HEK293 (cell line): Measurements from ENCODE around the gene CDH22.

Experiments used
- CTCF ChIA-PET: fragments of 350-600 bp; formaldehyde crosslinking; extraction: SDS; loops from one replicate; lab custom pipeline; 2021; ENCODE audit warnings: antibody characterized with exemption; lab: Yijun Ruan, JAX
- POLR2A ChIA-PET: fragments of 300-600 bp; formaldehyde crosslinking; extraction: SDS; loops from one replicate; lab custom pipeline; 2020; ENCODE audit warnings: antibody characterized with exemption, inconsistent platforms; lab: Yijun Ruan, JAX
- H3K27ac ChIP-seq: fragments of 200-500 bp; sonication (Bioruptor generic); 2 replicates; pipeline ENCODE4 v1.5.1; 2014; ENCODE audit warnings: low read depth, low read length, control low read depth, inconsistent platforms; ENCODE audit errors: extremely low read depth
- H3K36me3 ChIP-seq, 2 experiments: fragments of 200-500 bp in 1 of 2; sonication (Bioruptor generic) in 1 of 2; 1 replicate in 1 of 2; 2 replicates in 1 of 2; pipeline ENCODE4 v1.5.1; 2014 to 2017; ENCODE audit warnings: inconsistent platforms in 2 of 2, low read length in 2 of 2; ENCODE audit not compliant: control insufficient read depth in 2 of 2, insufficient read depth in 1 of 2
- H3K4me1 ChIP-seq: fragments of 200-500 bp; sonication (Bioruptor generic); 2 replicates; pipeline ENCODE4 v1.5.1; 2014; ENCODE audit warnings: mild to moderate bottlenecking, low read length, inconsistent platforms; ENCODE audit not compliant: control insufficient read depth, insufficient read depth
- H3K4me3 ChIP-seq: 2 replicates; pipeline ENCODE4 v1.5.1; 2011; ENCODE audit warnings: low read depth, mild to moderate bottlenecking, control low read depth, low read length, moderate library complexity
- H3K9me3 ChIP-seq: fragments of 200-500 bp; sonication (Bioruptor generic); 2 replicates; pipeline ENCODE4 v1.5.1; 2014; ENCODE audit warnings: low read depth, low read length, inconsistent platforms; ENCODE audit not compliant: control insufficient read depth, insufficient read depth
- FEZF1 ChIP-seq: fragments of 450-650 bp; formaldehyde crosslinking; IDR thresholded peaks from 2 replicates; pipeline ENCODE4 v1.5.1; 2016; ENCODE audit warnings: missing biosample characterization, missing genetic modification characterization
- KLF10 ChIP-seq: fragments of 450-650 bp; IDR thresholded peaks from 2 replicates; pipeline ENCODE4 v1.5.1; 2018; ENCODE audit warnings: missing biosample characterization, mild to moderate bottlenecking, missing genetic modification characterization
- ZNF138 ChIP-seq: fragments of 450-650 bp; formaldehyde crosslinking; IDR thresholded peaks from 2 replicates; pipeline ENCODE4 v1.5.1; 2016; ENCODE audit warnings: missing biosample characterization, missing genetic modification characterization, borderline replicate concordance
- ZNF239 ChIP-seq: fragments of 450-650 bp; formaldehyde crosslinking; IDR thresholded peaks from 2 replicates; pipeline ENCODE4 v1.5.1; 2016; ENCODE audit warnings: missing biosample characterization, missing genetic modification characterization
- ZNF529 ChIP-seq: fragments of 450-650 bp; formaldehyde crosslinking; IDR thresholded peaks from 2 replicates; pipeline ENCODE4 v1.5.1; 2017; ENCODE audit warnings: missing genetic modification characterization, missing biosample characterization; ENCODE audit not compliant: insufficient replicate concordance
- ZNF561 ChIP-seq: fragments of 450-650 bp; IDR thresholded peaks from 2 replicates; pipeline ENCODE4 v1.5.1; 2018; ENCODE audit warnings: missing biosample characterization, missing genetic modification characterization, borderline replicate concordance
- ZNF658 ChIP-seq: fragments of 450-650 bp; formaldehyde crosslinking; IDR thresholded peaks from 2 replicates; pipeline ENCODE4; 2016; ENCODE audit warnings: missing biosample characterization, missing genetic modification characterization
- ZNF664 ChIP-seq: fragments of 450-650 bp; formaldehyde crosslinking; IDR thresholded peaks from 2 replicates; pipeline ENCODE4 v1.5.1; 2016; ENCODE audit warnings: missing biosample characterization, missing genetic modification characterization
- ZNF777 ChIP-seq: fragments of 450-650 bp; formaldehyde crosslinking; IDR thresholded peaks from 2 replicates; pipeline ENCODE4 v1.5.1; 2017; ENCODE audit warnings: missing biosample characterization, missing genetic modification characterization, borderline replicate concordance
- ZSCAN23 ChIP-seq: fragments of 450-650 bp; formaldehyde crosslinking; IDR thresholded peaks from 2 replicates; pipeline ENCODE4 v1.5.1; 2016; ENCODE audit warnings: missing biosample characterization, missing genetic modification characterization
- TF ChIP-seq, protein P1 (sequence below): fragments of 450-650 bp; formaldehyde crosslinking; IDR thresholded peaks from 2 replicates; pipeline ENCODE4 v1.5.1; 2016; ENCODE audit warnings: missing biosample characterization, missing genetic modification characterization
- TF ChIP-seq, protein P2 (sequence below): fragments of 450-650 bp; formaldehyde crosslinking; IDR thresholded peaks from 2 replicates; pipeline ENCODE4 v1.5.1; 2016; ENCODE audit warnings: missing biosample characterization, missing genetic modification characterization
- TF ChIP-seq, protein P3 (sequence below): fragments of 450-650 bp; formaldehyde crosslinking; conservative IDR thresholded peaks from 2 replicates; pipeline ENCODE4 v1.5.1; 2016; ENCODE audit warnings: low read depth, missing biosample characterization, missing genetic modification characterization
- TF ChIP-seq, protein P4 (sequence below): fragments of 450-650 bp; formaldehyde crosslinking; IDR thresholded peaks from 2 replicates; pipeline ENCODE4 v1.5.1; 2016; ENCODE audit warnings: missing biosample characterization, missing genetic modification characterization
- TF ChIP-seq, protein P5 (sequence below): fragments of 450-650 bp; formaldehyde crosslinking; IDR thresholded peaks from 2 replicates; pipeline ENCODE4 v1.5.1; 2017; ENCODE audit warnings: missing biosample characterization, missing genetic modification characterization
- TF ChIP-seq, protein P6 (sequence below): fragments of 450-650 bp; formaldehyde crosslinking; optimal IDR thresholded peaks from 2 replicates; pipeline ENCODE3; 2016; ENCODE audit warnings: missing biosample characterization, mild to moderate bottlenecking, missing genetic modification characterization
- TF ChIP-seq, protein P7 (sequence below): fragments of 450-650 bp; formaldehyde crosslinking; IDR thresholded peaks from 2 replicates; pipeline ENCODE4 v1.5.1; 2016; ENCODE audit warnings: missing biosample characterization, missing genetic modification characterization

Gene CDH22

DNA sequence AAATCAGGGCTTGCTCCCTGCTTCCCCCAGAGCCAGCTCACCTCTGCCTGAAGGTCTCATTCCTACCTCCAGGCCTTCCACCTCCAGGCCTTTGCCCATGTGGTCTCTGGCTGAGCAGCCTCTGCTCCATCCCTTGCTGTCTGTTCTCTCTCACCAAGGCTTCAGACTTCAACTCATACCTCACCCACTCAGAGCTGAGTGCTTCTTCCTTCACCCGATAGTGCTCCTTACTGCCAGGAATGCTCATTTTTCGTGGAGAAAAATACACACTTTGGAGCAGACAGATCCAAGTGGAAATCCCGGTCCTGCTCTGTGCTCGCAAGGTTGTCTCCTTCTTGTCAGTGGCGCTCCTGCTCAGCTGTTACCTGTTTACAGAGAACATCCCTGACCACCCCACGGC, 7.0 kb upstream of the CDH22 start (continued):
- TF ChIP-seq, protein P1, sequence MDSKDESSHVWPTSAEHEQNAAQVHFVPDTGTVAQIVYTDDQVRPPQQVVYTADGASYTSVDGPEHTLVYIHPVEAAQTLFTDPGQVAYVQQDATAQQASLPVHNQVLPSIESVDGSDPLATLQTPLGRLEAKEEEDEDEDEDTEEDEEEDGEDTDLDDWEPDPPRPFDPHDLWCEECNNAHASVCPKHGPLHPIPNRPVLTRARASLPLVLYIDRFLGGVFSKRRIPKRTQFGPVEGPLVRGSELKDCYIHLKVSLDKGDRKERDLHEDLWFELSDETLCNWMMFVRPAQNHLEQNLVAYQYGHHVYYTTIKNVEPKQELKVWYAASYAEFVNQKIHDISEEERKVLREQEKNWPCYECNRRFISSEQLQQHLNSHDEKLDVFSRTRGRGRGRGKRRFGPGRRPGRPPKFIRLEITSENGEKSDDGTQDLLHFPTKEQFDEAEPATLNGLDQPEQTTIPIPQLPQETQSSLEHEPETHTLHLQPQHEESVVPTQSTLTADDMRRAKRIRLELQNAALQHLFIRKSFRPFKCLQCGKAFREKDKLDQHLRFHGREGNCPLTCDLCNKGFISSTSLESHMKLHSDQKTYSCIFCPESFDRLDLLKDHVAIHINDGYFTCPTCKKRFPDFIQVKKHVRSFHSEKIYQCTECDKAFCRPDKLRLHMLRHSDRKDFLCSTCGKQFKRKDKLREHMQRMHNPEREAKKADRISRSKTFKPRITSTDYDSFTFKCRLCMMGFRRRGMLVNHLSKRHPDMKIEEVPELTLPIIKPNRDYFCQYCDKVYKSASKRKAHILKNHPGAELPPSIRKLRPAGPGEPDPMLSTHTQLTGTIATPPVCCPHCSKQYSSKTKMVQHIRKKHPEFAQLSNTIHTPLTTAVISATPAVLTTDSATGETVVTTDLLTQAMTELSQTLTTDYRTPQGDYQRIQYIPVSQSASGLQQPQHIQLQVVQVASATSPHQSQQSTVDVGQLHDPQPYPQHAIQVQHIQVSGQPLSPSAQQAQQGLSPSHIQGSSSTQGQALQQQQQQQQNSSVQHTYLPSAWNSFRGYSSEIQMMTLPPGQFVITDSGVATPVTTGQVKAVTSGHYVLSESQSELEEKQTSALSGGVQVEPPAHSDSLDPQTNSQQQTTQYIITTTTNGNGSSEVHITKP: no peak
- TF ChIP-seq, protein P2, sequence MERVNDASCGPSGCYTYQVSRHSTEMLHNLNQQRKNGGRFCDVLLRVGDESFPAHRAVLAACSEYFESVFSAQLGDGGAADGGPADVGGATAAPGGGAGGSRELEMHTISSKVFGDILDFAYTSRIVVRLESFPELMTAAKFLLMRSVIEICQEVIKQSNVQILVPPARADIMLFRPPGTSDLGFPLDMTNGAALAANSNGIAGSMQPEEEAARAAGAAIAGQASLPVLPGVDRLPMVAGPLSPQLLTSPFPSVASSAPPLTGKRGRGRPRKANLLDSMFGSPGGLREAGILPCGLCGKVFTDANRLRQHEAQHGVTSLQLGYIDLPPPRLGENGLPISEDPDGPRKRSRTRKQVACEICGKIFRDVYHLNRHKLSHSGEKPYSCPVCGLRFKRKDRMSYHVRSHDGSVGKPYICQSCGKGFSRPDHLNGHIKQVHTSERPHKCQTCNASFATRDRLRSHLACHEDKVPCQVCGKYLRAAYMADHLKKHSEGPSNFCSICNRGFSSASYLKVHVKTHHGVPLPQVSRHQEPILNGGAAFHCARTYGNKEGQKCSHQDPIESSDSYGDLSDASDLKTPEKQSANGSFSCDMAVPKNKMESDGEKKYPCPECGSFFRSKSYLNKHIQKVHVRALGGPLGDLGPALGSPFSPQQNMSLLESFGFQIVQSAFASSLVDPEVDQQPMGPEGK (tag by site-specific recombination): no peak
- TF ChIP-seq ZNF777 (tag by site-specific recombination) (no peak), ZNF239 (tag by site-specific recombination) (no peak)
- TF ChIP-seq, protein P3, sequence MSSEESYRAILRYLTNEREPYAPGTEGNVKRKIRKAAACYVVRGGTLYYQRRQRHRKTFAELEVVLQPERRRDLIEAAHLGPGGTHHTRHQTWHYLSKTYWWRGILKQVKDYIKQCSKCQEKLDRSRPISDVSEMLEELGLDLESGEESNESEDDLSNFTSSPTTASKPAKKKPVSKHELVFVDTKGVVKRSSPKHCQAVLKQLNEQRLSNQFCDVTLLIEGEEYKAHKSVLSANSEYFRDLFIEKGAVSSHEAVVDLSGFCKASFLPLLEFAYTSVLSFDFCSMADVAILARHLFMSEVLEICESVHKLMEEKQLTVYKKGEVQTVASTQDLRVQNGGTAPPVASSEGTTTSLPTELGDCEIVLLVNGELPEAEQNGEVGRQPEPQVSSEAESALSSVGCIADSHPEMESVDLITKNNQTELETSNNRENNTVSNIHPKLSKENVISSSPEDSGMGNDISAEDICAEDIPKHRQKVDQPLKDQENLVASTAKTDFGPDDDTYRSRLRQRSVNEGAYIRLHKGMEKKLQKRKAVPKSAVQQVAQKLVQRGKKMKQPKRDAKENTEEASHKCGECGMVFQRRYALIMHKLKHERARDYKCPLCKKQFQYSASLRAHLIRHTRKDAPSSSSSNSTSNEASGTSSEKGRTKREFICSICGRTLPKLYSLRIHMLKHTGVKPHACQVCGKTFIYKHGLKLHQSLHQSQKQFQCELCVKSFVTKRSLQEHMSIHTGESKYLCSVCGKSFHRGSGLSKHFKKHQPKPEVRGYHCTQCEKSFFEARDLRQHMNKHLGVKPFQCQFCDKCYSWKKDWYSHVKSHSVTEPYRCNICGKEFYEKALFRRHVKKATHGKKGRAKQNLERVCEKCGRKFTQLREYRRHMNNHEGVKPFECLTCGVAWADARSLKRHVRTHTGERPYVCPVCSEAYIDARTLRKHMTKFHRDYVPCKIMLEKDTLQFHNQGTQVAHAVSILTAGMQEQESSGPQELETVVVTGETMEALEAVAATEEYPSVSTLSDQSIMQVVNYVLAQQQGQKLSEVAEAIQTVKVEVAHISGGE (tag by site-specific recombination): no peak

DNA sequence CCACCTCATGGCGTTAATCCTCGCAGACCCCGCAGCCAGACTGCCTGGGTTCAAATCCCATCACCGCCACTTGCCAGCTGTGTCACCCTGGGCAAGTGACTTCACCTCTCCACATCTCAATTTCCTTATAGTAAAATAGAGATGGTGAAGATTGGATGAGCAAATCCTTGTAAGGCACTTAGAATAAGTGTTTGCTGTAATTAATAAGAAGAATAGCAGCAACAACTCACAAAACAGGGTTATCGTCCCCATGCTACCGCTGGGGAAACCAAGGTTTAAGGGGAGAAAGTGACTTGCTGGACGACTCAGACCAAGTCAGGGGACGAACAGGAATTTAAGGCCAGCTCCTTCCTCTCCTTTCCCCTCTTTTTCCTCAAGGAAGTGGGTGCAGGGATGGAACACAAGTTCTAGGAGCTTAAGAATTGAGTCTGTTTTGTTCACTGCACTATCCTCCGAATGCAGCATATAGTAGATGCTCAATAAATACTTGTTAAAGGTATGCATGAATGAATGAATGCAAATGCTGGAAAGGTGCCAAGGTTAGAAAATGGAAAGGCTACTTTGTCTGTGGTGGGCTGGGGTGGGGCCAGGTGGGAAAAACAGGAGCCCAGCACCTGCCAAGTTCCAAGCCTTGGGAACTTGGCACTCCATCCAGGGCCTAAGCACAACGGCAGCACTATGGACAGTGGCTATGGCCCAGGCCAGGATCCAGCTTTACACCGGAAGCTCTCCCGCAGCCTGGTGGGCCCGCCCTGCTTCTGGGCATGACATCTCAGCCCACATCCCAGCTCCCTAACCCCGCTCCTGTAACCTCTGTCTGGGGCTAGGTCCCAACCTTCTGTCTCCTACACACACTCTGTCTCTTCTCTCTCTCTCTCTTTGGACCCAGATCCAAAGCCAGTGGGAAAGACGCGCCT, 4.9 kb upstream of the CDH22 start:
- Histone ChIP-seq H3K4me3 (no peak overlapping the region), H3K36me3 (no peaks in the 10 kb centered on the region), H3K27ac (no peak overlapping the region), H3K4me1 (no peaks in the 10 kb centered on the region), H3K9me3 (no peaks in the 10 kb centered on the region)
- CTCF ChIA-PET: interaction anchor here (0.7 kb wide), 1 partner anchor 50 kb away, joined by 3 read pairs; no protein-coding TSS in a partner anchor
- POLR2A ChIA-PET: no interaction called here
- TF ChIP-seq, protein P4, sequence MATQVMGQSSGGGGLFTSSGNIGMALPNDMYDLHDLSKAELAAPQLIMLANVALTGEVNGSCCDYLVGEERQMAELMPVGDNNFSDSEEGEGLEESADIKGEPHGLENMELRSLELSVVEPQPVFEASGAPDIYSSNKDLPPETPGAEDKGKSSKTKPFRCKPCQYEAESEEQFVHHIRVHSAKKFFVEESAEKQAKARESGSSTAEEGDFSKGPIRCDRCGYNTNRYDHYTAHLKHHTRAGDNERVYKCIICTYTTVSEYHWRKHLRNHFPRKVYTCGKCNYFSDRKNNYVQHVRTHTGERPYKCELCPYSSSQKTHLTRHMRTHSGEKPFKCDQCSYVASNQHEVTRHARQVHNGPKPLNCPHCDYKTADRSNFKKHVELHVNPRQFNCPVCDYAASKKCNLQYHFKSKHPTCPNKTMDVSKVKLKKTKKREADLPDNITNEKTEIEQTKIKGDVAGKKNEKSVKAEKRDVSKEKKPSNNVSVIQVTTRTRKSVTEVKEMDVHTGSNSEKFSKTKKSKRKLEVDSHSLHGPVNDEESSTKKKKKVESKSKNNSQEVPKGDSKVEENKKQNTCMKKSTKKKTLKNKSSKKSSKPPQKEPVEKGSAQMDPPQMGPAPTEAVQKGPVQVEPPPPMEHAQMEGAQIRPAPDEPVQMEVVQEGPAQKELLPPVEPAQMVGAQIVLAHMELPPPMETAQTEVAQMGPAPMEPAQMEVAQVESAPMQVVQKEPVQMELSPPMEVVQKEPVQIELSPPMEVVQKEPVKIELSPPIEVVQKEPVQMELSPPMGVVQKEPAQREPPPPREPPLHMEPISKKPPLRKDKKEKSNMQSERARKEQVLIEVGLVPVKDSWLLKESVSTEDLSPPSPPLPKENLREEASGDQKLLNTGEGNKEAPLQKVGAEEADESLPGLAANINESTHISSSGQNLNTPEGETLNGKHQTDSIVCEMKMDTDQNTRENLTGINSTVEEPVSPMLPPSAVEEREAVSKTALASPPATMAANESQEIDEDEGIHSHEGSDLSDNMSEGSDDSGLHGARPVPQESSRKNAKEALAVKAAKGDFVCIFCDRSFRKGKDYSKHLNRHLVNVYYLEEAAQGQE (tag by site-specific recombination): peak; percentile 59; the same call in 1 of the 2 replicates
- TF ChIP-seq ZSCAN23 (tag by site-specific recombination) (no peak), ZNF658 (no peak), ZNF138 (tag by site-specific recombination) (no peak), ZNF664 (peak; percentile 85), ZNF529 (tag by site-specific recombination) (no peak), ZNF561 (tag by site-specific recombination) (0 out of 2 replicates have a peak, but pooled peaks have one; percentile 14), FEZF1 (tag by site-specific recombination) (no peak), KLF10 (tag by site-specific recombination) (no peak)
- TF ChIP-seq, protein P5, sequence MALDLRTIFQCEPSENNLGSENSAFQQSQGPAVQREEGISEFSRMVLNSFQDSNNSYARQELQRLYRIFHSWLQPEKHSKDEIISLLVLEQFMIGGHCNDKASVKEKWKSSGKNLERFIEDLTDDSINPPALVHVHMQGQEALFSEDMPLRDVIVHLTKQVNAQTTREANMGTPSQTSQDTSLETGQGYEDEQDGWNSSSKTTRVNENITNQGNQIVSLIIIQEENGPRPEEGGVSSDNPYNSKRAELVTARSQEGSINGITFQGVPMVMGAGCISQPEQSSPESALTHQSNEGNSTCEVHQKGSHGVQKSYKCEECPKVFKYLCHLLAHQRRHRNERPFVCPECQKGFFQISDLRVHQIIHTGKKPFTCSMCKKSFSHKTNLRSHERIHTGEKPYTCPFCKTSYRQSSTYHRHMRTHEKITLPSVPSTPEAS (tag by site-specific recombination): no peak
- TF ChIP-seq, protein P6, sequence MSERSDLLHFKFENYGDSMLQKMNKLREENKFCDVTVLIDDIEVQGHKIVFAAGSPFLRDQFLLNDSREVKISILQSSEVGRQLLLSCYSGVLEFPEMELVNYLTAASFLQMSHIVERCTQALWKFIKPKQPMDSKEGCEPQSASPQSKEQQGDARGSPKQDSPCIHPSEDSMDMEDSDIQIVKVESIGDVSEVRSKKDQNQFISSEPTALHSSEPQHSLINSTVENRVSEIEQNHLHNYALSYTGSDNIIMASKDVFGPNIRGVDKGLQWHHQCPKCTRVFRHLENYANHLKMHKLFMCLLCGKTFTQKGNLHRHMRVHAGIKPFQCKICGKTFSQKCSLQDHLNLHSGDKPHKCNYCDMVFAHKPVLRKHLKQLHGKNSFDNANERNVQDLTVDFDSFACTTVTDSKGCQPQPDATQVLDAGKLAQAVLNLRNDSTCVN (tag by site-specific recombination): peak; percentile 0
- TF ChIP-seq, protein P7, sequence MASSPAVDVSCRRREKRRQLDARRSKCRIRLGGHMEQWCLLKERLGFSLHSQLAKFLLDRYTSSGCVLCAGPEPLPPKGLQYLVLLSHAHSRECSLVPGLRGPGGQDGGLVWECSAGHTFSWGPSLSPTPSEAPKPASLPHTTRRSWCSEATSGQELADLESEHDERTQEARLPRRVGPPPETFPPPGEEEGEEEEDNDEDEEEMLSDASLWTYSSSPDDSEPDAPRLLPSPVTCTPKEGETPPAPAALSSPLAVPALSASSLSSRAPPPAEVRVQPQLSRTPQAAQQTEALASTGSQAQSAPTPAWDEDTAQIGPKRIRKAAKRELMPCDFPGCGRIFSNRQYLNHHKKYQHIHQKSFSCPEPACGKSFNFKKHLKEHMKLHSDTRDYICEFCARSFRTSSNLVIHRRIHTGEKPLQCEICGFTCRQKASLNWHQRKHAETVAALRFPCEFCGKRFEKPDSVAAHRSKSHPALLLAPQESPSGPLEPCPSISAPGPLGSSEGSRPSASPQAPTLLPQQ (tag by site-specific recombination): 0 out of 2 replicates have a peak, but pooled peaks have one; percentile 42
